Activated T-helper 2 cell treated with anti-CD3 and anti-CD28 coated beads, Interferon-gamma antibody, Interleukin-2, Interleukin-4, amounts not matched to agents 10 μg/mL and 5 μg/mL and 100 μg/mL, durations not matched to agents 14 hours and 24 hours and 36 hours (primary cell): ENCODE measurements around the gene FASTK. TPM values are rescaled to one million over a fixed set of nuclear protein-coding genes. Genes with fewer than 3 reads are reported as not detected.
A peak's percentile ranks its signal among the peaks of the same experiment; 100 is the strongest.
"Not testable (repeated sequence)": the region's sequence is repeated elsewhere in the genome, so short reads cannot be mapped to it uniquely, and the experiment has no call there.

Experiments
- DNase-seq: peaks from one replicate; pipeline ENCODE4 v3.0.0; 2021; ENCODE audit warnings: low spot score
- H3K27ac Mint-ChIP-seq: one replicate; pipeline ENCODE4 v1.8.0; 2021; ENCODE audit warnings: mixed read lengths
- H3K27me3 Mint-ChIP-seq: one replicate; pipeline ENCODE4 v1.8.0; 2021; ENCODE audit warnings: low read depth, mixed read lengths
- H3K36me3 Mint-ChIP-seq: one replicate; pipeline ENCODE4 v1.8.0; 2021; ENCODE audit warnings: low read depth, mixed read lengths
- H3K4me1 Mint-ChIP-seq: one replicate; pipeline ENCODE4 v1.8.0; 2021; ENCODE audit warnings: low read depth, mixed read lengths
- H3K4me3 Mint-ChIP-seq: one replicate; pipeline ENCODE4 v1.8.0; 2021; ENCODE audit warnings: low read depth, mild to moderate bottlenecking, moderate library complexity, mixed read lengths
- H3K9me3 Mint-ChIP-seq: one replicate; pipeline ENCODE4 v1.8.0; 2021; ENCODE audit warnings: mixed read lengths
- intact Hi-C: fragments of 100-400 bp; cut with micrococcal nuclease; formaldehyde crosslinking; loops from one replicate; pipeline ENCODE4 v1.15.1; 2023
- total RNA-seq: library from RNA; stranded (reverse); gene quantifications from 2 replicates; pipeline ENCODE4 v1.2.3, GENCODE V29; 2022

The FASTK gene
- total RNA-seq, 1 donor from 2014 or later, result 83.2 TPM

- Mint-ChIP-seq H3K36me3 (peaks cover 14% of the 10 kb centered on the region), H3K27me3 (peaks cover 3% of the 10 kb centered on the region), H3K9me3 (no peaks in the 10 kb centered on the region), H3K27ac (no peak overlapping the region), H3K4me3 (no peak overlapping the region), H3K4me1 (peaks cover 13% of the 10 kb centered on the region)
- no peak for DNase-seq
- intact Hi-C loops, result no loop called here
Observed at GRCh38 chr7:151053096-151053495, 27.5 kb downstream of the FASTK start.

GRCh38 chr7:151051108-151051507 lies 29.5 kb downstream of the FASTK start:
- peaks cover 2% of the 10 kb centered on the region for H3K4me1 Mint-ChIP-seq

GRCh38 chr7:151048911-151049463 lies 31.6 kb downstream of the FASTK start:
- peaks cover 2% of the 10 kb centered on the region for H3K4me1 Mint-ChIP-seq
- DNase-seq, result no peak
- H3K27ac Mint-ChIP-seq, result no peak overlapping the region
- H3K36me3 Mint-ChIP-seq, result peaks cover 7% of the 10 kb centered on the region
- peaks cover 3% of the 10 kb centered on the region for H3K27me3 Mint-ChIP-seq
- H3K4me3 Mint-ChIP-seq, result no peak overlapping the region
- H3K9me3 Mint-ChIP-seq, result no peaks in the 10 kb centered on the region
- intact Hi-C loops, result no loop called here

More at GRCh38 chr7:151051108-151051507, 29.5 kb downstream of the FASTK start:
- H3K4me3 Mint-ChIP-seq, result no peak overlapping the region
- intact Hi-C loops, result no loop called here
- peaks cover 14% of the 10 kb centered on the region for H3K36me3 Mint-ChIP-seq
- peaks cover 3% of the 10 kb centered on the region for H3K27me3 Mint-ChIP-seq
- no peak overlapping the region for H3K27ac Mint-ChIP-seq
- no peaks in the 10 kb centered on the region for H3K9me3 Mint-ChIP-seq
- DNase-seq, result peak; percentile 67

- H3K4me3 Mint-ChIP-seq, result no peak within 1 kb of the TSS
- peaks cover 3% of the 10 kb centered on the region for H3K27me3 Mint-ChIP-seq
- H3K9me3 Mint-ChIP-seq, result no peaks in the 10 kb centered on the region
- H3K27ac Mint-ChIP-seq, result no peak within 1 kb of the TSS
- intact Hi-C loops, result no loop called here
- peaks cover 2% of the 10 kb centered on the region for H3K4me1 Mint-ChIP-seq
- H3K36me3 Mint-ChIP-seq, result peaks cover 3% of the 10 kb centered on the region
- no peak for DNase-seq
Observed at GRCh38 chr7:151047976-151048815, 32.4 kb downstream of the FASTK start, which contains the start of gene ASIC3. TSS of gene ASIC3 (plus strand) at chr7:151048531. CDS start at chr7:151048886, 355 bp downstream.

GRCh38 chr7:151046603-151047573 lies 33.7 kb downstream of the FASTK start:
- intact Hi-C loops, result no loop called here
- H3K4me1 Mint-ChIP-seq, result no peaks in the 10 kb centered on the region
- H3K27me3 Mint-ChIP-seq, result peaks cover 3% of the 10 kb centered on the region
- no peak overlapping the region for H3K4me3 Mint-ChIP-seq
- no peaks in the 10 kb centered on the region for H3K9me3 Mint-ChIP-seq
- H3K27ac Mint-ChIP-seq, result no peak overlapping the region
- no peak for DNase-seq
- H3K36me3 Mint-ChIP-seq, result no peaks in the 10 kb centered on the region

- DNase-seq, result no peak
- Mint-ChIP-seq H3K4me1 (no peaks in the 10 kb centered on the region), H3K27me3 (peaks cover 3% of the 10 kb centered on the region), H3K9me3 (no peaks in the 10 kb centered on the region), H3K36me3 (no peaks in the 10 kb centered on the region), H3K27ac (no peak overlapping the region), H3K4me3 (no peak overlapping the region)
- intact Hi-C loops, result no loop called here
Observed at GRCh38 chr7:151045967-151046366, 34.6 kb downstream of the FASTK start.

- no peaks in the 10 kb centered on the region for H3K36me3 Mint-ChIP-seq
- H3K4me1 Mint-ChIP-seq, result no peaks in the 10 kb centered on the region
- intact Hi-C loops, result no loop called here
- H3K4me3 Mint-ChIP-seq, result no peak overlapping the region
- H3K27me3 Mint-ChIP-seq, result peaks cover 3% of the 10 kb centered on the region
- peak overlapping the region; percentile 38 for H3K27ac Mint-ChIP-seq
- no peaks in the 10 kb centered on the region for H3K9me3 Mint-ChIP-seq
- no peak for DNase-seq
Observed at GRCh38 chr7:151045262-151045661, 35.3 kb downstream of the FASTK start.

GRCh38 chr7:151043959-151044358 lies 36.6 kb downstream of the FASTK start:
- no peak for DNase-seq
- Mint-ChIP-seq H3K9me3 (no peaks in the 10 kb centered on the region), H3K27me3 (no peaks in the 10 kb centered on the region), H3K4me1 (peaks cover 11% of the 10 kb centered on the region), H3K27ac (no peak overlapping the region), H3K36me3 (peaks cover 3% of the 10 kb centered on the region), H3K4me3 (no peak overlapping the region)
- intact Hi-C loops, result no loop called here

- H3K27ac Mint-ChIP-seq, H3K36me3 Mint-ChIP-seq, H3K9me3 Mint-ChIP-seq, intact Hi-C loops, DNase-seq, H3K4me3 Mint-ChIP-seq, H3K27me3 Mint-ChIP-seq: not testable (repeated sequence)
- H3K4me1 Mint-ChIP-seq, result peaks cover 15% of the 10 kb centered on the region
Observed at GRCh38 chr7:151043449-151043848, 37.2 kb downstream of the FASTK start.

GRCh38 chr7:151040616-151041375 lies 39.8 kb downstream of the FASTK start:
- intact Hi-C loops, result no loop called here
- no peaks in the 10 kb centered on the region for H3K9me3 Mint-ChIP-seq
- no peak for DNase-seq
- H3K27ac Mint-ChIP-seq, result no peak overlapping the region
- no peak overlapping the region for H3K4me3 Mint-ChIP-seq
- no peaks in the 10 kb centered on the region for H3K27me3 Mint-ChIP-seq
- peaks cover 14% of the 10 kb centered on the region for H3K36me3 Mint-ChIP-seq
- peaks cover 15% of the 10 kb centered on the region for H3K4me1 Mint-ChIP-seq

GRCh38 chr7:151039850-151040548 lies 40.6 kb downstream of the FASTK start:
- H3K4me1 Mint-ChIP-seq, result peaks cover 15% of the 10 kb centered on the region
- peak overlapping the region; percentile 91 for H3K27ac Mint-ChIP-seq
- intact Hi-C loops, result loop anchor here (1.0 kb wide), 2 partner anchors 12 to 18 kb away; partner anchors contain the start of gene ABCB8
- H3K9me3 Mint-ChIP-seq, result no peaks in the 10 kb centered on the region
- peaks cover 19% of the 10 kb centered on the region for H3K36me3 Mint-ChIP-seq
- H3K4me3 Mint-ChIP-seq, result no peak overlapping the region
- no peaks in the 10 kb centered on the region for H3K27me3 Mint-ChIP-seq
- no peak for DNase-seq
